ENCODE measurements around the gene DCAF5. TPM values are rescaled to one million over a fixed set of nuclear protein-coding genes. Genes with fewer than 3 reads are reported as not detected.

DCAF5 gene
- total RNA-seq, 1 donor from 2014 or later: 56.6 TPM

DNA sequence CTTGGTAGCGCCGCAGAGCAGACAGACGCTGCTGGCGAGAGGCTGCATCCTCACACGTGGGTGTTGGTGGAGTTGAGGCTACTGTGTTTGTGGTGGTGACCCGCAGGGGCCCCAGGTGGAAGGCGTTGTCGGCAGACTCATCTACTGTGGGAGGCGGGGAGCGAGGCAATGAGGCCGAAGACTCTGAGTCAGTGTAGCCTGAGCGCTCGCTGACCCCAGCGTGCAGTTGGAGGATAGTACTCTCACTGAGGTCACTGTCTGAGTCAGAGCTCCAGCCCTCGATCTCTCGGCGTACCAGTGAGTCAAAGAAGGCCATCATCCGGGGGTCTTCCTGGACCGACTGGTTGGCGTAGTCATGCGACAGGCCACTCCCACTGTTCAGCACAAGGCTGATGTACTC, 97.8 kb downstream of the DCAF5 start:
- peaks cover 2% of the 10 kb centered on the region for H3K9me3 Mint-ChIP-seq (ENCODE audit: unreplicated experiment)
- no peak overlapping the region for H3K27ac Mint-ChIP-seq (ENCODE audit: unreplicated experiment)
- no peaks in the 10 kb centered on the region for H3K27me3 Mint-ChIP-seq (ENCODE audit: unreplicated experiment)
- H3K36me3 Mint-ChIP-seq (ENCODE audit: unreplicated experiment): peaks cover 11% of the 10 kb centered on the region
- H3K4me3 Mint-ChIP-seq (ENCODE audit: unreplicated experiment): no peak overlapping the region
- DNase-seq: no peak
- TF ChIP-seq, protein P1, sequence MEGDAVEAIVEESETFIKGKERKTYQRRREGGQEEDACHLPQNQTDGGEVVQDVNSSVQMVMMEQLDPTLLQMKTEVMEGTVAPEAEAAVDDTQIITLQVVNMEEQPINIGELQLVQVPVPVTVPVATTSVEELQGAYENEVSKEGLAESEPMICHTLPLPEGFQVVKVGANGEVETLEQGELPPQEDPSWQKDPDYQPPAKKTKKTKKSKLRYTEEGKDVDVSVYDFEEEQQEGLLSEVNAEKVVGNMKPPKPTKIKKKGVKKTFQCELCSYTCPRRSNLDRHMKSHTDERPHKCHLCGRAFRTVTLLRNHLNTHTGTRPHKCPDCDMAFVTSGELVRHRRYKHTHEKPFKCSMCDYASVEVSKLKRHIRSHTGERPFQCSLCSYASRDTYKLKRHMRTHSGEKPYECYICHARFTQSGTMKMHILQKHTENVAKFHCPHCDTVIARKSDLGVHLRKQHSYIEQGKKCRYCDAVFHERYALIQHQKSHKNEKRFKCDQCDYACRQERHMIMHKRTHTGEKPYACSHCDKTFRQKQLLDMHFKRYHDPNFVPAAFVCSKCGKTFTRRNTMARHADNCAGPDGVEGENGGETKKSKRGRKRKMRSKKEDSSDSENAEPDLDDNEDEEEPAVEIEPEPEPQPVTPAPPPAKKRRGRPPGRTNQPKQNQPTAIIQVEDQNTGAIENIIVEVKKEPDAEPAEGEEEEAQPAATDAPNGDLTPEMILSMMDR (IDR thresholded peaks at IDR 0.05; ENCODE audit: partially characterized antibody, unreplicated experiment): no peak
- peaks cover 11% of the 10 kb centered on the region for H3K4me1 Mint-ChIP-seq (ENCODE audit: low read depth, unreplicated experiment)

DNA sequence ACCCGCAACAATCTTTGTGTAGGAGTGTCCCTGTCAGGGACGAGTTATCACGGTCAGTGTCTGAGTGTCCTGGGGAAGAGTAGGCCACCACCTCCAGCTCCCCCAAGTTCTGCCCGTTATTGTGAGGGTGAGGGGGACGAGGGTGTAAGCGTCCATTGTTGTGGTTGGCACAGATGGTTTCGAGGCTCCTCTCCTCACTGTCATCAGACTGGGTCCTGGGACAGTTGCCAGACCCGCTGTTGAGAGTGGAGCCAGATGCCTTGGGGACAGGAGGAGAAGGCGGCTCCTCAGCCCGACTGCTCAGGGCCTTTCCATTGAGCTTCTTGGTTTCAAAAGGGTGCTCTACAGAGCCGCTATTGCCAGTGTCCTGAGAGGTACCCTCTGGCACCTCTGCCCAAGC, 98.9 kb downstream of the DCAF5 start:
- peaks cover 11% of the 10 kb centered on the region for H3K36me3 Mint-ChIP-seq (ENCODE audit: unreplicated experiment)
- H3K4me1 Mint-ChIP-seq (ENCODE audit: low read depth, unreplicated experiment): peaks cover 11% of the 10 kb centered on the region
- peaks cover 2% of the 10 kb centered on the region for H3K9me3 Mint-ChIP-seq (ENCODE audit: unreplicated experiment)
- DNase-seq: no peak
- TF ChIP-seq, protein P1 (IDR thresholded peaks at IDR 0.05; ENCODE audit: partially characterized antibody, unreplicated experiment): no peak
- no peaks in the 10 kb centered on the region for H3K27me3 Mint-ChIP-seq (ENCODE audit: unreplicated experiment)
- H3K27ac Mint-ChIP-seq (ENCODE audit: unreplicated experiment): no peak overlapping the region
- H3K4me3 Mint-ChIP-seq (ENCODE audit: unreplicated experiment): no peak overlapping the region

DNA sequence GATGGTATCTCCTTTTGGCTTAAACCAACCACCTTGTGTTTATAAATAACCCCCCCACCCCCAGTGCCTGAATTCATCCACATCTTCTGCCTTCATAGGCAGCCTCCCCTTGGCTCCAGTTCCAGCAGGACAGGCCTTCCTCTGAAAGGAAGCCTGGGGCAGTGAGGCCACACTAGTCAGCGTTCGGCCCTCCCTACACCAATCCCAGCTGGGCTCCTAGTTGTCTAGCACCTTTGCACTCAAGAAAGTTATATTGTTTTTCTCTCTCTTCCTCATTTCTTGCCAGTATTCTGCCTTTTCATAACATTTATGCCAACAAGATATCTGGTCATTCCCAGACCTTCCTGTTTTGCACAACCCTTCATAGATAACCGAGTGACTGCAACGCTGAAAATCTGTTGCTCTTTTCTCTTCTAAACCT, 100.7 kb downstream of the DCAF5 start:
- Mint-ChIP-seq H3K4me1 (ENCODE audit: low read depth, unreplicated experiment) (peaks cover 11% of the 10 kb centered on the region), H3K36me3 (ENCODE audit: unreplicated experiment) (peaks cover 11% of the 10 kb centered on the region), H3K9me3 (ENCODE audit: unreplicated experiment) (peaks cover 2% of the 10 kb centered on the region), H3K4me3 (ENCODE audit: unreplicated experiment) (no peak overlapping the region), H3K27me3 (ENCODE audit: unreplicated experiment) (peaks cover 2% of the 10 kb centered on the region), H3K27ac (ENCODE audit: unreplicated experiment) (no peak overlapping the region)
- DNase-seq: no peak
- TF ChIP-seq, protein P1 (IDR thresholded peaks at IDR 0.05; ENCODE audit: partially characterized antibody, unreplicated experiment): no peak

DNA sequence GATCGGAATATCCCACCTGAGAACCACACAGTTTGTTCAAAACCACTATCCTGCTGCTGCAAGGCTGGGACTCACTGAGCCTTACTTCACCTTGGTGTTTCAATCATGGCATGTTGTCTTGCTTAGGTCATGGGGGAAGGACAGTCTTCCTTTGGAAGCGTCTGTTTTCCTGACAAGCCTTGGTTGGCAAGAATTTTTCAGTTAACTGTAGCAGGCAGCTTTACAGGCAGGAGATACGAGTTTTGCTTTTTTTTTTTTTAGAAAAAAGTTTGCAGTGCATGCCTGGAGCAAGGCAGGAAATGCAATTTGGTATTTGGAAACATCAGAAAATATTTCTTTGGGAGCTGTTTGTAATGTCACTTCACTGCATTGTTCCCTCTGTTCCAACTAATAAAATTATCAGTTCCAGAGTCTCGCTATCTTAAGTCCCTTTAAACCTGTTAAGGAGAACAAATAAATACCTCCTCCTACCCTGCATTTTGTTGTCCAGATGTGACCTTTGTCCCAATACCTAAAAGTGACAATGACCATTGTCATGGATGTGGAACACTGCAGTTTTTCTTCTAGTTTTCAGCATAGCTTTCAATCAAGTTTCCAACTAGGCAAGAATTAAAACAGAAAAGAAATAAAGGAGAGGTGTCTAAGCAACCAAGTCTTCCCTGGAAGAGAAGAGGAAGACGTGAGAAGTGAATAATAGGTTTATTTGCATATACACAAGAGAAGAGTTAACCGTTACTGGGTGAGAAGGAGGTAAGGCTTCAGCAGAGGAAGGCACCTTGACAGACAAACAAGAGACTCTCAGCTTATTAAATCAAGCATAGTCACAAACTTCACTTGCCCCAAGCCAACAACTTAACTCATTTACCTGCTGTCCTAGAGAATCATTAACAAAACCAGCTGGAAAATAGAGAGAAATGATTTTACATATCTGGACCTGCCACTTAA, 102.4 kb downstream of the DCAF5 start:
- Mint-ChIP-seq H3K9me3 (ENCODE audit: unreplicated experiment) (no peaks in the 10 kb centered on the region), H3K27ac (ENCODE audit: unreplicated experiment) (no peak overlapping the region), H3K27me3 (ENCODE audit: unreplicated experiment) (peaks cover 4% of the 10 kb centered on the region), H3K4me1 (ENCODE audit: low read depth, unreplicated experiment) (peaks cover 3% of the 10 kb centered on the region), H3K4me3 (ENCODE audit: unreplicated experiment) (no peak overlapping the region), H3K36me3 (ENCODE audit: unreplicated experiment) (peaks cover 11% of the 10 kb centered on the region)
- TF ChIP-seq, protein P1 (IDR thresholded peaks at IDR 0.05; ENCODE audit: partially characterized antibody, unreplicated experiment): no peak
- DNase-seq: no peak

DNA sequence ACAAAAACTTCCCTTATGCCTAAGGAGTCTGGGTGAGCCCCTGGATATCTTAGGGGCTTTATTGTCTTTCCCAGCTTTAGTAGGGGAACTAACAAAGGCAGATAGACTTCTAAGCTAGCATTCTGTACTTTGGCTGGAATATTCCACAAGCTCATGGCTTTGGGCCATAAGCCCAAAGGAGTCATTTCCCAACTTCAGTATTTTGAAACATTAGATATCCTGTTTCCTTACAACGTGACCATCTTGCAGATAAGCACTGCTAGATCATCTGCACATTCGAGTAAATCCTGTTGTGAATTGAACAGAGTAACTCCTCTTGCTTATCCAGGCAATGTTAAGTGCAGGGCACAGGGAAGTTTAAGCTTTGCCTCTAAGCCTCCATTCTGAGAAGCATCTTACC, 103.2 kb downstream of the DCAF5 start:
- TF ChIP-seq, protein P1 (IDR thresholded peaks at IDR 0.05; ENCODE audit: partially characterized antibody, unreplicated experiment): no peak
- Mint-ChIP-seq H3K4me1 (ENCODE audit: low read depth, unreplicated experiment) (peaks cover 3% of the 10 kb centered on the region), H3K27ac (ENCODE audit: unreplicated experiment) (no peak overlapping the region), H3K36me3 (ENCODE audit: unreplicated experiment) (peaks cover 3% of the 10 kb centered on the region), H3K9me3 (ENCODE audit: unreplicated experiment) (peaks cover 2% of the 10 kb centered on the region), H3K4me3 (ENCODE audit: unreplicated experiment) (no peak overlapping the region), H3K27me3 (ENCODE audit: unreplicated experiment) (peaks cover 4% of the 10 kb centered on the region)
- no peak for DNase-seq

Measured in glutamatergic neuron (in vitro differentiated cells).